ENCODE measurements around the gene ZNF48.

GRCh38 chr16:30407804-30408534 is 12.7 kb downstream of the ZNF48 start:
- TF ChIP-seq CTCF (IDR thresholded peaks at IDR 0.05) (no peak), EZH2 (IDR thresholded peaks at IDR 0.05; ENCODE audit: borderline replicate concordance, insufficient read depth, low read depth, low read length, poor library complexity, severe bottlenecking) (no peak)
